Superior temporal gyrus (tissue), 1 donor: ENCODE data around the gene DSP.

Source experiments
- DNase-seq: peaks from one replicate; pipeline ENCODE4 v3.0.0-alpha.2; 2016; ENCODE audit errors: extremely low spot score

The DSP gene

GRCh38 chr6:7591770-7592169, 50.3 kb downstream of the DSP start:
- DNase-seq: no peak

DNA sequence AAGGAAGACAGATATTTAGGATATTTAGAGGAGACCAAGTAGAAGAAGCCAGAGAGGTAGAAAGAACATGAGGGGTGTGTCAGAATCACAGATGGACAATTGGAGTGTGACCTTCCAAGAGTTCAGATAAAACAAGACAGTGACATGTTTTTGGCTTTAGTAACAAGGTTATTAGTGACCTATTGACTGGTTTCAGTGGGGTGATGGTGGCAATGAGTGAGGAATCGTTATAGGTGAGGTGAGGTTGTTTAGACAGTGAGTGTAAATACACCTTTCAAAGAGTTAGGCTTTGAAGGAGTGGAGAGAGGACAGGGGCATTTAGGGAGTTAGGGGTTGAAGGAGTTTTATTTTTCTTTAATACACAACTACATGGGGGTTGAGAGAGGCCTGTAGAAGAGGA, 51.8 kb downstream of the DSP start:
- no peak for DNase-seq

GRCh38 chr6:7594579-7595125, 53.2 kb downstream of the DSP start:
- no peak for DNase-seq

DNA sequence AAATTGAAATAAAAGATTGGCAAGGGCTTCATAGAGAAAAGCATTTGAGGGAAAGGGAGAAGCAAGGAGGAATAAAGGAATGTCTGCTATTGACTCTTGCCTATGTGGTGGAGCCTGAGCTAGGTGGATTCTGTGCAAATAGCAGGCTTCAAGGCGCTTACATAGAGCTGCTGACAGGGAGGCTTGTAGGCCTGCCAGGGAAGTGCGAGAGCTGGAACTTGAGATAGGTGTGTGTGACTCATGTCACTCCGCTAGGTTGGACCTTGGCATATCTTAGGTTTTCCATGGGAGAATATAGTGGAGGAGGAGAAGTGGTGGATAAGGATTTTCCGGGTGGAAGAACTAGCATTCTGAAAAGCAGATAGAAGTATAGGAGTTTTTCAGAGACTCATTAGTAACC, 62.5 kb downstream of the DSP start:
- DNase-seq: no peak

DNA sequence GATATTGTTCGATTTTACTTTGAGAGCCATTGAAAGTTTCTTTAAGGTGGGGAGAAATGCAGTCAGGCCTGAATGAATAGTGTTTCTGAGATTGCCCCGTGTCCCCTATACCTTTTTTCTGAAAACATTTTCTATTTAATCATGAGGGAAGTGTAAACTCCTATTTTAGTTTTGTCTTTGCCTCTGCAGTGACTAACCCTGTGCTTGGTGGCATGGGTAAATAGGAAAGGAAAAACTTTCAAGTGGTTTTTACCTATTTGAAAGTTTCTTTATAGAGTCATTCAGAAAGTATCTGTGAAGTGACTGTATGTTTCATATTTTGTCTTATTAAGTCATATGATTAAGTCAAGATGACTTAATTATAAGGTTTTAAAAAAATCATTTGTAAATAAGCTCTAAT, 63.0 kb downstream of the DSP start:
- no peak for DNase-seq

GRCh38 chr6:7615611-7616383, 74.3 kb downstream of the DSP start:
- peak; percentile 81 for DNase-seq

- DNase-seq: no peak
Measured at GRCh38 chr6:7617801-7618764, 76.6 kb downstream of the DSP start.

GRCh38 chr6:7621761-7622160, 80.3 kb downstream of the DSP start:
- DNase-seq: no peak

DNA sequence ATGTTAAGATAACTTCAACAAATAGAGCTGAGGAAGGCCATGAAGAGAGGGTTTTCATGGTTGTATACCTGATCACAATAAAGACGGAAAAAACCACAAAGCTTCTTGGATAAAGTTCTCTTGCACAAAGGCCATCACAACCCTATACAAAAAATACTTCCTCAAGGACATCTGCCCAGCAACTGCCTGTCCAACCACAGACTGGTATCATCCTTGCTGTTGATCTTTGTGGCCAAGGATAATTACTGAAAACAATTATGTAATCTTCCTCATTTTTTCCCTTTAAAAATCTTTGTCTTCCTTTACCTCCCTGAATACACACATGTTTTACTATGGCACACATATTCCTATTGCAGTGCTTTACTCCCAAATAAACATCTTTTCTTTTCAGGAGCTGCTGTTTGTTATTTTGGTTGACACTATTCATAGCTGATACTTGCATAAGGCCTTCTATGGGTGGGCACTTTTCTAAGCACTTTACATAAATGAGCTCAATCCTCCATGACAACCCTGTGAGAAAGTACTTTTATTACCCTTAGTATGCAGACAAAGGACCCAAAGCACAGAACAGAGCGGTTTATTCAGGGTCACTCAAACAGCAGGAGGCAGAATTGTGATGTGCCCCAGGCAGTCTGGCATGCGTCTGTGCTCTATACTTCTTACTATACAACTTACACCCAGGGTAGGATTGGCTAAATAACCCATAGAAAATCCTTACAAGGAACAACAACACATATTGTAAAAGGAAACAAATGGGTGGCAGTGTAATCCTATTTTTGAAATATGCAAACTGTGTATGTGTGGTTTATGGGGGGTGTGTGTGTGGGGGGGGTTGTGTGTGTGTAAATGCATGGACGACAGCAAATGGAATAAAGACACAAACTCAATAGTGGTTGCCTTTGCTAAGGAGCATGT, 83.6 kb downstream of the DSP start:
- DNase-seq: no peak

DNA sequence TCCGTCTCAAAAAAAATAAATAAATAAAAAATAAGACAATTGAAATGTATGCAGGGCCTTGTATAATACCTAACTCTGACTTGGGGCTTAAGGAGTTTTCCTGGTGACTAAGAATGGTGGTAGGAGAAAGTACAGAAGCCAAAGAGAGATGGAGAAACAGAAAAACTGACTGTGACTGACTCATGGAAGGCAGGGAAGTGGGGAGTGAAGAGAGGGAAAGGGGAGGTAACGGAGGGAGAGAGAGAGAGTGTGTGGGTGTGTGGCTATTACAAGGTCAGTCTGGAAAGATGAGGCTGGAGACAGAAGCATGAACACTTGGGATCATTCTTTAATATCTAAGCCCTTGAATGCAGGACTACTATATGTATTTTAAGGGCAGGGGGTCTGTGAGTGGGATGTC, 87.0 kb downstream of the DSP start:
- DNase-seq: no peak

DNA sequence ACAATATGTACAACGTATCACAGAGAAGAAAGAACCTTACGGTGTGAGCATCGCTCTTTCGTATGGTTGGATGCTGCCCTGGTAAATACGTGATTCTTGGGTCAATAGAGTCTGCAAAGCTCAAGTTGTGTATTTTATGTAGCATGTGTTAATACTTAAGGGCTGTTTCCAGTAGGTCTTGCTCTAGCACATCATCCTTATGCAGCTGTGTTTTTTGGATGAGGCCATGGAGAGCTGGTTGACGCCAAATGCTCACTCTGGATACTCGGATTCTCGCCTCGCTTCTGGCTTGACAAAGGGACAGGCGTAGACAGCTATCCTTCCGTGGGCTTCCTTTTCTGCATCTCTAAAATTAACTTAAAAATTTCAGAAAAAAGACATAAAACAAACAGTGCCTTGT, 87.4 kb downstream of the DSP start:
- DNase-seq: no peak

GRCh38 chr6:7629321-7629720, 87.8 kb downstream of the DSP start:
- DNase-seq: no peak

DNA sequence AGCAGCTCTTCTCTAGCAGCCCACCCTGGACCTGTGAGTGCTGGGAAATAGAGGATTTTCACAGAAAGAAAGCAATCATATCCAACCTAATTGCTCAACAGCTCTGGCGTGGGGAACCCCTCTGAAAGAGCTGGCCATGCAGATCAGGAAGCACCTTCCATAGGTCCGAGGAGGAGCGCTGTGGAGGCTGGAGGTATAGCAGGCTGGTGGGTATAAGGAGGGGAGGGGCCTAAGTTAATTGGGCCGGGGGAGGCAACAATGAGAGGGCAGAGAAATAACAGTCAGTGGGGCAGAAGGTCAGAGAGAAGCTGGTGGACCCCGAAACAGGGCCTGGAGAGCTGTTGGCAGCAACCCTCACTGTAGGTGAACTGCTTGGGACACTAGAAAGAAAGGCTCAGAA, 89.3 kb downstream of the DSP start:
- DNase-seq: no peak

- no peak for DNase-seq
Measured at GRCh38 chr6:7631466-7631865, 90.0 kb downstream of the DSP start.

DNA sequence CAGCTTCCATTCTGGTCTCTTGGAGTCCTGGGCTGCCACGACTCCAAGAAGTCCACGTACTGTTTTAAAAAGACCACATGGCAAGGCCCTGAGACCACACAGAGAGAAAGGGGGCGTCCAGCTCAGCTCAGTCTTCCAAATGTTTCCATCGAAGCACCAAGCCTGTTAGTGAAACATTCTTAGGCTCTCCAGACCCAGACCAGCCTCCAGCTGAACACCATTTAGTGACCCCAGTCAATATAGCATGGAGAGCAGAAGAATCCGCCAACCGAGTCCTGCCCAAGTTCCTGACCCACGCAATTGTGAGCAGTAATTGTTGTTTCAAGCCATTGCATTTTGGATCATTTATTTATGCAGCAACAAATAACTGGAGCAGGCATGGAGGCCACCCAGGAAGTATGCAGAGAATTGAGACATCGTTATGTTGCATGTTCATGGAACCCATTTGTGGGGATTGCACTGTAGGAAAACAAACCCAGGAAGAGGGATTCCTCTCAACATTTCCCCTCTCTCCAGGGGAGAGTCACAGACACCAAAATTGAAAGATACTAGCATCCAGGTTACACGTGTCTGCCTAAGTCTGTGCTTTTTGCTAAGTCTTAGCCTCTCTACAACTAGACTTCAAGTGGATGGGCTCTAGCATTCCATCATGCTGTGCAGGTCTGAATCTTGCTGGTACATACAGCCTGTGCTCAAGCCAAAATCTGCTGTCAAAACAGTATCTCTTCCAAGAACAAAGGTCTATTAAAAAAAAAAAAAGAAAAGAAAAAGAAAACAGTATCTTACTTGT, 91.2 kb downstream of the DSP start:
- no peak for DNase-seq

DNA sequence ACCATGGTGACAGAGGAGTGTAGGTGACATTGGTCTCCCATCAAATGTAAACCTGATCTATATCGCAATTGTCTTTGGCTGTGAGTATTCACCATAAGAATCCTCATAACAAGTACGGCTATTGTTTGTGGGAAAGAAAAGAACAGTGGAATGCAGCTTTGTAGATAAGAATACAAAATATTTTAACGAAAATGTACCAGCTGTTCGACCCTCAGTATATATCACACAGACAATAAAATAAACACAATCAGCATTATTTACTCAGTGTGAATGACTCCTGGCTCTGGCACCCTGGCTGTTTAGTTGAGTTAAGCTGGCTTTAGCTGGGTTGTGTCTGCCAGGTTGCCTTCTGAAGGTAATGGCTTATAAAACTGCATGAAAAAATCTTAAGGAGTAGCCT, 91.9 kb downstream of the DSP start:
- no peak for DNase-seq

- DNase-seq: no peak
Measured at GRCh38 chr6:7636151-7636550, 94.7 kb downstream of the DSP start.
